MM.1S (cell line): ENCODE results near the gene PNMA1.

Source experiments
- CTCF ChIP-seq: fragments of 300-600 bp; sonication (generic); IDR thresholded peaks from 2 replicates; pipeline ENCODE4 v1.5.1; 2016; ENCODE audit warnings: antibody characterized with exemption, low read length, mixed read lengths
- EZH2 ChIP-seq: fragments of 300-600 bp; sonication (generic); optimal IDR thresholded peaks from 2 replicates; pipeline ENCODE3; 2017; ENCODE audit warnings: low read depth, mild to moderate bottlenecking, antibody characterized with exemption, low read length, mixed read lengths

GRCh38 chr14:73717711-73718417, 3.7 kb upstream of the PNMA1 start:
- no peak for TF ChIP-seq CTCF
- TF ChIP-seq EZH2 = no peak
